Activated CD8-positive, alpha-beta memory T cell treated with anti-CD3 and anti-CD28 coated beads, Interleukin-2, amount 10 ng/mL, durations not matched to agents 7 days and 5 days (primary cell): ENCODE data around the gene PLXNC1. TPM values are rescaled to one million over a fixed set of nuclear protein-coding genes. Genes with fewer than 3 reads are reported as not detected.
A peak's percentile ranks its signal among the peaks of the same experiment; 100 is the strongest.

Experiments
- ATAC-seq: fragments of 150-1000 bp; cut with Tn5 transposase; one replicate; pipeline ENCODE4 v1.10.0; 2021; ENCODE audit warnings: moderate library complexity
- CTCF ChIA-PET: fragments of 350-600 bp; sonication (Branson Sonifier 250); formaldehyde crosslinking; loops from one replicate; lab custom pipeline; 2021; ENCODE audit warnings: antibody characterized with exemption; lab: Charles Lee
- DNase-seq: peaks from one replicate; pipeline ENCODE4 v3.0.0-alpha.2; 2020
- H3K27ac Mint-ChIP-seq: one replicate; pipeline ENCODE4 v1.8.0; 2021; ENCODE audit warnings: mild to moderate bottlenecking, mixed read lengths
- H3K27me3 Mint-ChIP-seq: one replicate; pipeline ENCODE4 v1.8.0; 2021; ENCODE audit warnings: mixed read lengths
- H3K36me3 Mint-ChIP-seq: one replicate; pipeline ENCODE4 v1.8.0; 2021; ENCODE audit warnings: mild to moderate bottlenecking, mixed read lengths
- H3K4me1 Mint-ChIP-seq: one replicate; pipeline ENCODE4 v1.8.0; 2021; ENCODE audit warnings: mixed read lengths
- H3K4me3 Mint-ChIP-seq: one replicate; pipeline ENCODE4 v1.8.0; 2021; ENCODE audit warnings: mild to moderate bottlenecking, moderate library complexity, mixed read lengths
- H3K9me3 Mint-ChIP-seq: one replicate; pipeline ENCODE4 v1.8.0; 2022; ENCODE audit warnings: low read depth, mixed read lengths
- total RNA-seq, 2 experiments: library from RNA; stranded (reverse); gene quantifications; one replicate each; pipeline ENCODE4 v1.2.3, GENCODE V29; 2021

Gene PLXNC1
- total RNA-seq, 2 experiments from 2014 or later = 10.4 to 13.1 TPM

DNA sequence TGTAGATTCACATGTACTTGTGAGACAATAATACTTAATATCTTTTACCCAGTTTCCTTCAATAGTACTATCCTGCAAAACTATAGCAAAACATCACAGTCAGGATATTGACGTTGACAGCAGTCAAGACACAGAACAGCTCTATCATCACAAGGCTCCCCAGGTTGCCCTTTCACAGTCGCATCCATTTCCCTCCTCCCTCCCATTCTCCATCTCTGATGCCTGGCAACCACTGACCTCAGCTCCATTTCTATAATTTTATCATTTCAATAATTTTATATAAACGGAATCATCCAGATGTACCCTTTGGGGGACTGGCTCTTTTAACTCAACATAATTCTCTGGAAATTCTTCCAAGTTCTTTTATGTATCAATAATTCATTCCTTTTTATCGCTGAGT, 81.5 kb downstream of the PLXNC1 start:
- no peaks in the 10 kb centered on the region for H3K9me3 Mint-ChIP-seq
- no peak overlapping the region for H3K27ac Mint-ChIP-seq
- ATAC-seq = no peak
- peaks cover 7% of the 10 kb centered on the region for H3K4me1 Mint-ChIP-seq
- no peak for DNase-seq
- CTCF ChIA-PET = no interaction called here
- no peaks in the 10 kb centered on the region for H3K27me3 Mint-ChIP-seq
- H3K4me3 Mint-ChIP-seq = no peak overlapping the region
- peaks cover 39% of the 10 kb centered on the region for H3K36me3 Mint-ChIP-seq

DNA sequence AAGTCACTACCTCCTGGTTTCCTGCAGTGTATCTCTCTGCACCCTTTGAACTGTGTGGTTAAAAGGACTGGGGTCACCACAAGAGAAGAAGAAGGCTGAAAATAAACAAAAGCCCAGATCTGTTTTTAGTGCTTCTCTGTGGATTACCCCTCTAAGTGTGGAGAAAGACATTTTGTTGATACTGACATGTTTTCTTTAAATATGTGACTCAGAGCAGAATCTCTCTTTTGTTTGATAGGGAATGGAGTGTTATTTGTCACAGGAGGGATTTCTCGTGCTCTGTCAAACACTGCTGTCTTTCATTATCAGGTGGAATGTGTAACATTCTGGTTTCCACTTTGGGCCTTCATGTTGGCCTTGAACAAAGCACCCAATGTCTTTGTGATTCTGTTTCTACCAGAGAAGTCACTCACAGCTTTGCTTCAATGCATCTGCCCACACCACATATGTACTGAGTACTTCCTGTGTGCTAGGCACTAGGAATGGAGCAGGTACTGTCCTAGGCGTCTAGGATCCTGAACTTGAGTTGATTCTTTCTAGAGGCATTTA, 82.1 kb downstream of the PLXNC1 start:
- peaks cover 7% of the 10 kb centered on the region for H3K4me1 Mint-ChIP-seq
- no peaks in the 10 kb centered on the region for H3K27me3 Mint-ChIP-seq
- H3K36me3 Mint-ChIP-seq = peaks cover 36% of the 10 kb centered on the region
- H3K9me3 Mint-ChIP-seq = no peaks in the 10 kb centered on the region
- no peak overlapping the region for H3K4me3 Mint-ChIP-seq
- no peak for ATAC-seq
- no peak for DNase-seq
- no peak overlapping the region for H3K27ac Mint-ChIP-seq
- CTCF ChIA-PET = no interaction called here

DNA sequence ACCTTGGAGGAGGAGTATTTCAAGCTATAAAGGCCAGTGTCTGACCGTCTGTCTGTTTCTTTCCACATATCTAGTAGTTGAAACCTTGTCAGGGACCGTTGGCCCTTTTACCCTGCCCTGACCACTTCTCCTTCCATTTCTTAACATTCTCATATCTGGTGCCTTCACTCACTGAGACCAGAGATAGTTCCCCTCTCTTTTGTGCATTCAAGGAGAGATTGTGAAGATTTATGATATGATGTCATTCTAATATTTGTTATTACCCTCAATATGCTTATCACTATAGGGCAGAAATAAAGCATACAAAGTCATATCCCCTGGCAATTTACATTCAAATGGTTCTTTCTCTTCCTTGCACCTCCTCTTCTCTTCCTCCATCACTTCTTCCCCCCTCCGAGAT, 83.3 kb downstream of the PLXNC1 start:
- Mint-ChIP-seq H3K36me3 (peaks cover 31% of the 10 kb centered on the region), H3K27me3 (no peaks in the 10 kb centered on the region), H3K9me3 (no peaks in the 10 kb centered on the region), H3K4me1 (peaks cover 10% of the 10 kb centered on the region), H3K27ac (no peak overlapping the region), H3K4me3 (no peak overlapping the region)
- CTCF ChIA-PET = no interaction called here
- no peak for DNase-seq
- no peak for ATAC-seq

DNA sequence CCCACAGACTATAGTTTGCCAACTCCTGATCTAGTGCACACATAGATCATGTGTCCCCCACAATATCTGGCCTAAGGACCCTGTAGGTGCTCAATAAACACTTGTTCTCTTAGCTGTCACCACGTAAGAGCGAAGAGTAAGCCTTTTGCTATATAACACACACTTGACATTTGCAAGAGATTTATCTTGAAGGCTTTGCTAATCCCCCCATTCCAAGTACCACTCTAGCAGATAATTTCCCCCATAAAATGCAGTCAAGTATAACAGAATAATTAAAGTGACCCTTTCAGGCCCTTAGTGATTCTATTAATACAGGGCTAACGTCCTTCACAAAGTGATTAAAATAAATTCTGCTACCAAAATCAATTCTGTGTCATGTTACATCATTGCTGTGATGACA, 87.5 kb downstream of the PLXNC1 start:
- Mint-ChIP-seq H3K9me3 (no peaks in the 10 kb centered on the region), H3K4me1 (peaks cover 8% of the 10 kb centered on the region), H3K27ac (no peak overlapping the region), H3K27me3 (no peaks in the 10 kb centered on the region), H3K4me3 (no peak overlapping the region), H3K36me3 (peaks cover 29% of the 10 kb centered on the region)
- no peak for DNase-seq
- CTCF ChIA-PET = no interaction called here
- no peak for ATAC-seq

GRCh38 chr12:94239332-94239993, 91.1 kb downstream of the PLXNC1 start:
- peaks cover 15% of the 10 kb centered on the region for H3K4me1 Mint-ChIP-seq
- H3K36me3 Mint-ChIP-seq = peaks cover 36% of the 10 kb centered on the region
- H3K4me3 Mint-ChIP-seq = no peak overlapping the region
- no peaks in the 10 kb centered on the region for H3K9me3 Mint-ChIP-seq
- ATAC-seq (no peak), DNase-seq (no peak)
- CTCF ChIA-PET = no interaction called here
- no peak overlapping the region for H3K27ac Mint-ChIP-seq
- no peaks in the 10 kb centered on the region for H3K27me3 Mint-ChIP-seq

GRCh38 chr12:94240171-94240570, 91.8 kb downstream of the PLXNC1 start:
- no peak for DNase-seq
- Mint-ChIP-seq H3K4me3 (no peak overlapping the region), H3K27ac (no peak overlapping the region), H3K27me3 (no peaks in the 10 kb centered on the region), H3K9me3 (no peaks in the 10 kb centered on the region), H3K4me1 (peaks cover 22% of the 10 kb centered on the region), H3K36me3 (peaks cover 36% of the 10 kb centered on the region)
- no peak for ATAC-seq
- CTCF ChIA-PET = no interaction called here

GRCh38 chr12:94242901-94243300, 94.5 kb downstream of the PLXNC1 start:
- Mint-ChIP-seq H3K4me1 (peaks cover 25% of the 10 kb centered on the region), H3K4me3 (no peak overlapping the region), H3K36me3 (peaks cover 30% of the 10 kb centered on the region), H3K27ac (no peak overlapping the region), H3K9me3 (no peaks in the 10 kb centered on the region), H3K27me3 (no peaks in the 10 kb centered on the region)
- no peak for DNase-seq
- no peak for ATAC-seq
- CTCF ChIA-PET = interaction anchor here (1.7 kb wide), 1 partner anchor 93 kb away, joined by 6 read pairs; no protein-coding TSS in a partner anchor

GRCh38 chr12:94244165-94245133, 96.1 kb downstream of the PLXNC1 start:
- H3K27ac Mint-ChIP-seq = peak overlapping the region; percentile 68
- peak; percentile 91 for ATAC-seq
- CTCF ChIA-PET = interaction anchor here (1.7 kb wide), 1 partner anchor 95 kb away, joined by 6 read pairs; no protein-coding TSS in a partner anchor
- H3K27me3 Mint-ChIP-seq = no peaks in the 10 kb centered on the region
- peaks cover 32% of the 10 kb centered on the region for H3K36me3 Mint-ChIP-seq
- H3K4me3 Mint-ChIP-seq = no peak overlapping the region
- no peaks in the 10 kb centered on the region for H3K9me3 Mint-ChIP-seq
- DNase-seq = peak; percentile 81
- H3K4me1 Mint-ChIP-seq = peaks cover 25% of the 10 kb centered on the region

DNA sequence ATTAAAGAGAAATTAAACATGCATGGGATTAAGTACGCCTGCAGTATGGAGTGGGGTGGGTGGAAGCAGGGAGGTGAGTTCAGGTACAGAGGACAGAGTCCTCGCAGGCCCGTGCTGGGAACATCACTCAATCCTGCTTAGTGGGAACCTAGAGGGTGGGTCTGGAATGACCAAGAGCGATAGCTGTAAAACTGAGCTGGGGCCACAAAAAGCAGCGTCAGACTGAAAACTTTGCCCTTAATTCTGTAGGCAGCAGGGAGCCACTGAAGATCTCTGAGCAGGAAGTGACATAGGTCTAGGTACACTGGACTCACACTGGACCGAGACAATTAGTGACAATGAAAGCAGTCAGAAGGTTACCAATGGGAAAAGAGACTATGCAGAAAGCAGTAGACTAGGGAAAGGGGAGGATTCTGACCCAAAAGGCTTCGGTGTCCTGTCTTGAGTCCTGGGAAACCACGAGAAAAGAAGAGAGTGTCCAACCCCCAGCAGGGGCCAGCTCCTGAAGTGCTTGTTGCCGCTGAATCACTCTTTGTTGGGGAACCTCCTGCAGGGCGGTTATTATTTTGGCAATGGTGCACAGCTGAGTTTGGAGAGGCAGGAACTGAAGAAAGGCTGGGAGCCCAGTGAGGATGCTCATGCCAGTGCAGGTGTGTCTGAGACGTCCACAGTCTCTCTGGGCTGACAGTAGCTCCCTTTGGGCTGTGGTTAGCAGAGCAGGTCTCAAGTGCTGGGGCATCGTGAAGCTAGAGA, 97.4 kb downstream of the PLXNC1 start:
- no peak overlapping the region for H3K27ac Mint-ChIP-seq
- DNase-seq (no peak), ATAC-seq (no peak)
- no peaks in the 10 kb centered on the region for H3K9me3 Mint-ChIP-seq
- no peak overlapping the region for H3K4me3 Mint-ChIP-seq
- no peaks in the 10 kb centered on the region for H3K27me3 Mint-ChIP-seq
- H3K4me1 Mint-ChIP-seq = peaks cover 25% of the 10 kb centered on the region
- CTCF ChIA-PET = interaction anchor here (1.0 kb wide), 1 partner anchor 189 kb away, joined by 3 read pairs; no protein-coding TSS in a partner anchor
- H3K36me3 Mint-ChIP-seq = peaks cover 23% of the 10 kb centered on the region

DNA sequence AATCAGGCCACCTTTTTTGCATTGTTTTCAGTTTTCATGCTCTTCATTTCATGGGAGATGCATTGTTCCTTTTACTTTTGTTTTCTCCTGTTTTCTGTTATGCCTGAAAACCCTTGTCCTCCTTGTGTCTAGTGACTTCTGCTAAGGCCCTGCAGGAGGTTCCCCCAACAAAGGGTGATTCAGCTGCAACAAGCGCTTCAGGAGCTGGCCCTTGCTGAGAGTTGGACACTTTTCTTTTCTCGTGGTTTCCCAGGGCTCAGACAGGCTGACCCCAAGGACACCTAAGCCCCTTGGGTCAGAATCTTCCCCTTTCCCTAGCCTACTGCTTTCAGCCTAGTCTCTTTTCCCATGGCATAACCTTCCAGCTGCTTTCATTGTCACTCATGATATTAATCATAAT, 98.9 kb downstream of the PLXNC1 start:
- no peak for DNase-seq
- H3K9me3 Mint-ChIP-seq = no peaks in the 10 kb centered on the region
- no peak for ATAC-seq
- peaks cover 25% of the 10 kb centered on the region for H3K4me1 Mint-ChIP-seq
- peaks cover 19% of the 10 kb centered on the region for H3K36me3 Mint-ChIP-seq
- no peak overlapping the region for H3K27ac Mint-ChIP-seq
- no peak overlapping the region for H3K4me3 Mint-ChIP-seq
- H3K27me3 Mint-ChIP-seq = no peaks in the 10 kb centered on the region
- CTCF ChIA-PET = no interaction called here

DNA sequence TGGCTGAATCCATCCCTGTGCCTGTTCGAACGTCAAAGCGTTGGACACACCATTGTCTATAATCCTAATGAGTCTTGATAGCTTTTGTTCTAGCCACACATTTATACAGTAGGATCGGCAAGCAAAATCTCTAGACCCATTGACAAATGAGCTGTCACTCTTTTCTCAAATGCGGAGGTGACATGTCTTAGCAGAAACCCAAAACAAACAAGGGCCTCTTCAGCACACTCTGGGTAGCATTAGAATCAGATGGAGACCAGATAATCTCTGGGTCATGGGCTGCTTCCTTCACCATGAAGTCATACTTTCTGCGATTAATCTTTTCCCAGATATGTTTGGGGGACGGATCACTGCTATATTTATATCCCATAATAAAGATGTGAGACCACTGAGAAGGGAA, 100.2 kb downstream of the PLXNC1 start:
- H3K36me3 Mint-ChIP-seq = peaks cover 24% of the 10 kb centered on the region

GRCh38 chr12:94250130-94250529, 101.8 kb downstream of the PLXNC1 start:
- H3K4me3 Mint-ChIP-seq = no peak overlapping the region
- H3K36me3 Mint-ChIP-seq = peaks cover 30% of the 10 kb centered on the region
- H3K9me3 Mint-ChIP-seq = no peaks in the 10 kb centered on the region
- CTCF ChIA-PET = no interaction called here
- ATAC-seq = no peak
- no peaks in the 10 kb centered on the region for H3K27me3 Mint-ChIP-seq
- no peak overlapping the region for H3K27ac Mint-ChIP-seq
- no peak for DNase-seq
- H3K4me1 Mint-ChIP-seq = peaks cover 13% of the 10 kb centered on the region

More for the DNA sequence above, 100.2 kb downstream of the PLXNC1 start:
- Mint-ChIP-seq H3K9me3 (no peaks in the 10 kb centered on the region), H3K4me3 (no peak overlapping the region), H3K27me3 (no peaks in the 10 kb centered on the region), H3K27ac (no peak overlapping the region), H3K4me1 (peaks cover 25% of the 10 kb centered on the region)
- CTCF ChIA-PET = no interaction called here
- no peak for DNase-seq
- ATAC-seq = no peak

- H3K27ac Mint-ChIP-seq = no peak overlapping the region
- no peaks in the 10 kb centered on the region for H3K27me3 Mint-ChIP-seq
- H3K36me3 Mint-ChIP-seq = peaks cover 38% of the 10 kb centered on the region
- H3K4me1 Mint-ChIP-seq = peaks cover 3% of the 10 kb centered on the region
- H3K9me3 Mint-ChIP-seq = no peaks in the 10 kb centered on the region
- ATAC-seq (no peak), DNase-seq (no peak)
- CTCF ChIA-PET = no interaction called here
- no peak overlapping the region for H3K4me3 Mint-ChIP-seq
These were observed 105.9 kb downstream of the PLXNC1 start for GRCh38 chr12:94254270-94254669.
